Tibial nerve (tissue), 4 donors: ENCODE data around the gene KPNA3. TPM values are rescaled to one million over a fixed set of nuclear protein-coding genes. Genes with fewer than 3 reads are reported as not detected.
A peak's percentile ranks its signal among the peaks of the same experiment; 100 is the strongest.

Source experiments
- DNase-seq, 2 donors: peaks; one replicate each; pipeline ENCODE4 v3.0.0-alpha.2; 2019; ENCODE audit warnings: low spot score in 2 of 2
- H3K27ac ChIP-seq, 4 donors: fragments of 200-600 bp; sonication (generic) in 3 of 4; one replicate each; pipeline ENCODE4 v1.5.1; 2017 to 2019; ENCODE audit warnings: mild to moderate bottlenecking in 1 of 4
- H3K27me3 ChIP-seq, 2 donors: fragments of 200-600 bp; sonication (generic) in 1 of 2; one replicate each; pipeline versions ENCODE4 v1.5.1 to v1.6.0; 2017 to 2019
- H3K36me3 ChIP-seq, 3 donors: fragments of 200-600 bp; sonication (generic); one replicate each; pipeline ENCODE4 v1.5.1; 2018 to 2019
- H3K4me1 ChIP-seq, 4 donors: fragments of 200-600 bp; sonication (generic) in 3 of 4; one replicate each; pipeline ENCODE4 v1.5.1; 2017 to 2019
- H3K4me3 ChIP-seq, 4 donors: fragments of 200-600 bp; sonication (generic) in 3 of 4; one replicate each; pipeline ENCODE4 v1.5.1; 2017 to 2019; ENCODE audit warnings: mild to moderate bottlenecking in 1 of 4, moderate library complexity in 1 of 4
- H3K9me3 ChIP-seq, 4 donors: fragments of 200-600 bp; sonication (generic) in 3 of 4; one replicate each; pipeline ENCODE4 v1.5.1; 2017 to 2019
- CTCF ChIP-seq, 5 experiments: fragments of 200-600 bp in 3 of 5; fragments of 450-650 bp in 2 of 5; sonication (generic) in 3 of 5; IDR thresholded peaks; one replicate each; pipeline ENCODE4 v1.5.1; 2016 to 2019; ENCODE audit warnings: antibody characterized with exemption in 5 of 5, mild to moderate bottlenecking in 3 of 5, moderate library complexity in 2 of 5
- EP300 ChIP-seq, 2 donors: sonication (generic); formaldehyde crosslinking; IDR thresholded peaks; one replicate each; pipeline ENCODE4 v1.6.1; 2017; ENCODE audit warnings: antibody characterized with exemption in 2 of 2, mild to moderate bottlenecking in 1 of 2
- POLR2A ChIP-seq, 2 donors: fragments of 450-650 bp; IDR thresholded peaks; one replicate each; pipeline ENCODE4 v1.6.1; 2017; ENCODE audit warnings: antibody characterized with exemption in 2 of 2, mild to moderate bottlenecking in 2 of 2, moderate library complexity in 2 of 2
- WGBS, 2 donors: methylation state at CpG; one replicate each; pipeline ENCODE4 v1.1.5; 2018; 5-methylcytosine and 5-hydroxymethylcytosine counted together
- total RNA-seq, 4 donors: library from RNA; depleted of rRNA; stranded (reverse); fragments of >200 nt; gene quantifications; one replicate each; pipeline ENCODE4 v1.1.0, GENCODE V29; 2016

Gene KPNA3
- total RNA-seq, 4 donors from 2014 or later: 19.8 to 29.9 (median 23.2) TPM

GRCh38 chr13:49678191-49678914 lies 114.1 kb downstream of the KPNA3 start:
- Histone ChIP-seq H3K27ac (no peak overlapping the region), H3K4me1 (no peaks in the 10 kb centered on the region), H3K36me3 (peaks cover 0 to 28% (median 0%) of the 10 kb centered on the region in 3 donors), H3K9me3 (peaks cover 0 to 9% (median 0%) of the 10 kb centered on the region in 4 donors), H3K4me3 (no peak overlapping the region), H3K27me3 (no peaks in the 10 kb centered on the region)
- no peak for TF ChIP-seq EP300 (IDR thresholded peaks at IDR 0.05)
- TF ChIP-seq POLR2A (IDR thresholded peaks at IDR 0.05): no peak
- TF ChIP-seq CTCF (IDR thresholded peaks at IDR 0.05): no peak
- 95 to 97% methylated on average over 31 to 48 of the region's 48 CpGs for WGBS, 2 donors
- no peak for DNase-seq

- TF ChIP-seq EP300 (IDR thresholded peaks at IDR 0.05) (no peak), POLR2A (IDR thresholded peaks at IDR 0.05) (no peak), CTCF (IDR thresholded peaks at IDR 0.05) (no peak)
- 90 to 96% methylated on average over 6 of the region's 6 CpGs for WGBS, 2 donors
- Histone ChIP-seq H3K36me3 (peaks cover 0 to 28% (median 0%) of the 10 kb centered on the region in 3 donors), H3K27ac (no peak overlapping the region), H3K4me1 (no peaks in the 10 kb centered on the region), H3K9me3 (peaks cover 0 to 9% (median 0%) of the 10 kb centered on the region in 4 donors), H3K4me3 (no peak overlapping the region), H3K27me3 (no peaks in the 10 kb centered on the region)
- DNase-seq: no peak
Measured at GRCh38 chr13:49676581-49677298, 115.7 kb downstream of the KPNA3 start.

GRCh38 chr13:49670828-49671227 lies 121.7 kb downstream of the KPNA3 start:
- H3K9me3 ChIP-seq: no peaks in the 10 kb centered on the region
- H3K4me3 ChIP-seq: no peak overlapping the region
- H3K27me3 ChIP-seq: no peaks in the 10 kb centered on the region
- no peak for DNase-seq
- no peak overlapping the region for H3K27ac ChIP-seq
- peaks cover 0 to 29% (median 0%) of the 10 kb centered on the region in 3 donors for H3K36me3 ChIP-seq
- no peak for TF ChIP-seq POLR2A (IDR thresholded peaks at IDR 0.05)
- 61 to 75% methylated on average over 5 of the region's 5 CpGs for WGBS, 2 donors
- peaks cover 0 to 15% (median 0%) of the 10 kb centered on the region in 4 donors for H3K4me1 ChIP-seq

GRCh38 chr13:49669735-49670309 lies 122.7 kb downstream of the KPNA3 start:
- DNase-seq: peak in 1 of 2 donors; percentile 18
- Histone ChIP-seq H3K9me3 (no peaks in the 10 kb centered on the region), H3K36me3 (peaks cover 0 to 33% (median 0%) of the 10 kb centered on the region in 3 donors), H3K4me3 (no peak overlapping the region), H3K27me3 (no peaks in the 10 kb centered on the region), H3K4me1 (peaks cover 0 to 15% (median 0%) of the 10 kb centered on the region in 4 donors), H3K27ac (no peak overlapping the region)
- TF ChIP-seq CTCF (IDR thresholded peaks at IDR 0.05) (peak; percentile 45 to 81 (median 66)), EP300 (IDR thresholded peaks at IDR 0.05) (no peak), POLR2A (IDR thresholded peaks at IDR 0.05) (no peak)
- WGBS, 2 donors: 31 to 43% methylated on average over 5 of the region's 5 CpGs

- Histone ChIP-seq H3K9me3 (no peaks in the 10 kb centered on the region), H3K36me3 (peaks cover 0 to 47% (median 0%) of the 10 kb centered on the region in 3 donors), H3K4me1 (peaks cover 0 to 15% (median 0%) of the 10 kb centered on the region in 4 donors), H3K27ac (no peak overlapping the region), H3K27me3 (no peaks in the 10 kb centered on the region), H3K4me3 (no peak overlapping the region)
- no peak for DNase-seq
- no peak for TF ChIP-seq EP300 (IDR thresholded peaks at IDR 0.05)
- 65 to 81% methylated on average over 2 of the region's 2 CpGs for WGBS, 2 donors
Measured at GRCh38 chr13:49667773-49668172, 124.7 kb downstream of the KPNA3 start.

- Histone ChIP-seq H3K4me3 (no peak overlapping the region), H3K4me1 (no peaks in the 10 kb centered on the region), H3K36me3 (peaks cover 0 to 77% (median 0%) of the 10 kb centered on the region in 3 donors), H3K9me3 (no peaks in the 10 kb centered on the region), H3K27ac (no peak overlapping the region), H3K27me3 (no peaks in the 10 kb centered on the region)
- 70 to 81% methylated on average over 4 of the region's 4 CpGs for WGBS, 2 donors
- DNase-seq: no peak
- TF ChIP-seq POLR2A (IDR thresholded peaks at IDR 0.05) (no peak), EP300 (IDR thresholded peaks at IDR 0.05) (no peak), CTCF (IDR thresholded peaks at IDR 0.05) (no peak)
Measured at GRCh38 chr13:49664606-49665005, 127.9 kb downstream of the KPNA3 start.
